Measurements from ENCODE around the gene ELP4.
"Not testable (repeated sequence)": the region's sequence is repeated elsewhere in the genome, so short reads cannot be mapped to it uniquely, and the experiment has no call there.

Gene ELP4

GRCh38 chr11:31711137-31711536 is 201.6 kb downstream of the ELP4 start:
- Histone ChIP-seq H3K9ac (ENCODE audit: low read length) (no peak overlapping the region), H3K27me3 (ENCODE audit: control insufficient read depth in 1 of 2, insufficient read depth in 2 of 2, low read length in 2 of 2) (no peaks in the 10 kb centered on the region), H3K4me3 (ENCODE audit: low read depth in 1 of 2, low read length in 2 of 2) (no peak overlapping the region), H3K9me3 (ENCODE audit: low read length) (no peaks in the 10 kb centered on the region), H3K27ac (ENCODE audit: low read depth, low read length) (no peak overlapping the region), H3K4me1 (ENCODE audit: insufficient read depth, low read length) (no peaks in the 10 kb centered on the region), H3K36me3 (ENCODE audit: insufficient read depth, low read length) (no peaks in the 10 kb centered on the region)

GRCh38 chr11:31712851-31713250 is 203.3 kb downstream of the ELP4 start:
- no peak overlapping the region for H3K4me3 ChIP-seq (ENCODE audit: low read depth in 1 of 2, low read length in 2 of 2)
- H3K27me3 ChIP-seq (ENCODE audit: control insufficient read depth in 1 of 2, insufficient read depth in 2 of 2, low read length in 2 of 2), result no peaks in the 10 kb centered on the region
- H3K9ac ChIP-seq (ENCODE audit: low read length), result no peak overlapping the region
- no peaks in the 10 kb centered on the region for H3K9me3 ChIP-seq (ENCODE audit: low read length)
- H3K4me1 ChIP-seq (ENCODE audit: insufficient read depth, low read length), result no peaks in the 10 kb centered on the region
- H3K27ac ChIP-seq (ENCODE audit: low read depth, low read length), result no peak overlapping the region
- H3K36me3 ChIP-seq (ENCODE audit: insufficient read depth, low read length), result no peaks in the 10 kb centered on the region

GRCh38 chr11:31714840-31715239 is 205.3 kb downstream of the ELP4 start:
- Histone ChIP-seq H3K9ac (ENCODE audit: low read length) (no peak overlapping the region), H3K4me1 (ENCODE audit: insufficient read depth, low read length) (no peaks in the 10 kb centered on the region), H3K27me3 (ENCODE audit: control insufficient read depth in 1 of 2, insufficient read depth in 2 of 2, low read length in 2 of 2) (no peaks in the 10 kb centered on the region), H3K9me3 (ENCODE audit: low read length) (no peaks in the 10 kb centered on the region), H3K4me3 (ENCODE audit: low read depth in 1 of 2, low read length in 2 of 2) (no peak overlapping the region), H3K36me3 (ENCODE audit: insufficient read depth, low read length) (no peaks in the 10 kb centered on the region), H3K27ac (ENCODE audit: low read depth, low read length) (no peak overlapping the region)

- Histone ChIP-seq H3K27me3 (ENCODE audit: control insufficient read depth in 1 of 2, insufficient read depth in 2 of 2, low read length in 2 of 2) (no peaks in the 10 kb centered on the region), H3K9ac (ENCODE audit: low read length) (no peak overlapping the region), H3K27ac (ENCODE audit: low read depth, low read length) (no peak overlapping the region), H3K9me3 (ENCODE audit: low read length) (no peaks in the 10 kb centered on the region), H3K36me3 (ENCODE audit: insufficient read depth, low read length) (no peaks in the 10 kb centered on the region), H3K4me1 (ENCODE audit: insufficient read depth, low read length) (no peaks in the 10 kb centered on the region), H3K4me3 (ENCODE audit: low read depth in 1 of 2, low read length in 2 of 2) (no peak overlapping the region)
Measured at GRCh38 chr11:31720225-31720624, 210.7 kb downstream of the ELP4 start.

GRCh38 chr11:31720671-31721365 is 211.3 kb downstream of the ELP4 start:
- H3K27ac ChIP-seq (ENCODE audit: low read depth, low read length), result no peak overlapping the region
- H3K9ac ChIP-seq (ENCODE audit: low read length), result no peak overlapping the region
- H3K9me3 ChIP-seq (ENCODE audit: low read length), result no peaks in the 10 kb centered on the region
- H3K36me3 ChIP-seq (ENCODE audit: insufficient read depth, low read length), result no peaks in the 10 kb centered on the region
- no peaks in the 10 kb centered on the region for H3K27me3 ChIP-seq (ENCODE audit: control insufficient read depth in 1 of 2, insufficient read depth in 2 of 2, low read length in 2 of 2)
- H3K4me1 ChIP-seq (ENCODE audit: insufficient read depth, low read length), result no peaks in the 10 kb centered on the region
- no peak overlapping the region for H3K4me3 ChIP-seq (ENCODE audit: low read depth in 1 of 2, low read length in 2 of 2)

GRCh38 chr11:31722754-31723153 is 213.2 kb downstream of the ELP4 start:
- no peaks in the 10 kb centered on the region for H3K36me3 ChIP-seq (ENCODE audit: insufficient read depth, low read length)
- no peak overlapping the region for H3K4me3 ChIP-seq (ENCODE audit: low read depth in 1 of 2, low read length in 2 of 2)
- H3K9ac ChIP-seq (ENCODE audit: low read length), result no peak overlapping the region
- no peaks in the 10 kb centered on the region for H3K9me3 ChIP-seq (ENCODE audit: low read length)
- no peak overlapping the region for H3K27ac ChIP-seq (ENCODE audit: low read depth, low read length)
- H3K27me3 ChIP-seq (ENCODE audit: control insufficient read depth in 1 of 2, insufficient read depth in 2 of 2, low read length in 2 of 2), result no peaks in the 10 kb centered on the region
- no peaks in the 10 kb centered on the region for H3K4me1 ChIP-seq (ENCODE audit: insufficient read depth, low read length)

- no peak overlapping the region for H3K27ac ChIP-seq (ENCODE audit: low read depth, low read length)
- no peak overlapping the region for H3K9ac ChIP-seq (ENCODE audit: low read length)
- H3K9me3 ChIP-seq (ENCODE audit: low read length), result no peaks in the 10 kb centered on the region
- no peak overlapping the region for H3K4me3 ChIP-seq (ENCODE audit: low read depth in 1 of 2, low read length in 2 of 2)
- no peaks in the 10 kb centered on the region for H3K36me3 ChIP-seq (ENCODE audit: insufficient read depth, low read length)
- no peaks in the 10 kb centered on the region for H3K27me3 ChIP-seq (ENCODE audit: control insufficient read depth in 1 of 2, insufficient read depth in 2 of 2, low read length in 2 of 2)
- no peaks in the 10 kb centered on the region for H3K4me1 ChIP-seq (ENCODE audit: insufficient read depth, low read length)
Measured at GRCh38 chr11:31725176-31725575, 215.6 kb downstream of the ELP4 start.

- no peaks in the 10 kb centered on the region for H3K4me1 ChIP-seq (ENCODE audit: insufficient read depth, low read length)
- H3K9ac ChIP-seq (ENCODE audit: low read length), result no peak overlapping the region
- H3K27me3 ChIP-seq (ENCODE audit: control insufficient read depth in 1 of 2, insufficient read depth in 2 of 2, low read length in 2 of 2), result no peaks in the 10 kb centered on the region
- no peaks in the 10 kb centered on the region for H3K36me3 ChIP-seq (ENCODE audit: insufficient read depth, low read length)
- H3K27ac ChIP-seq (ENCODE audit: low read depth, low read length), result no peak overlapping the region
- H3K4me3 ChIP-seq (ENCODE audit: low read depth in 1 of 2, low read length in 2 of 2), result no peak overlapping the region
- H3K9me3 ChIP-seq (ENCODE audit: low read length), result no peaks in the 10 kb centered on the region
Measured at GRCh38 chr11:31728432-31728831, 218.9 kb downstream of the ELP4 start.

GRCh38 chr11:31740131-31740530 is 230.6 kb downstream of the ELP4 start:
- no peaks in the 10 kb centered on the region for H3K27me3 ChIP-seq (ENCODE audit: control insufficient read depth in 1 of 2, insufficient read depth in 2 of 2, low read length in 2 of 2)
- H3K9ac ChIP-seq (ENCODE audit: low read length), result no peak overlapping the region
- no peak overlapping the region for H3K27ac ChIP-seq (ENCODE audit: low read depth, low read length)
- H3K4me3 ChIP-seq (ENCODE audit: low read depth in 1 of 2, low read length in 2 of 2), result no peak overlapping the region
- no peaks in the 10 kb centered on the region for H3K9me3 ChIP-seq (ENCODE audit: low read length)
- no peaks in the 10 kb centered on the region for H3K4me1 ChIP-seq (ENCODE audit: insufficient read depth, low read length)
- H3K36me3 ChIP-seq (ENCODE audit: insufficient read depth, low read length), result no peaks in the 10 kb centered on the region

GRCh38 chr11:31740731-31741368 is 231.3 kb downstream of the ELP4 start:
- H3K36me3 ChIP-seq (ENCODE audit: insufficient read depth, low read length); H3K27me3 ChIP-seq (ENCODE audit: control insufficient read depth in 1 of 2, insufficient read depth in 2 of 2, low read length in 2 of 2); H3K9ac ChIP-seq (ENCODE audit: low read length); H3K4me1 ChIP-seq (ENCODE audit: insufficient read depth, low read length); H3K27ac ChIP-seq (ENCODE audit: low read depth, low read length); H3K4me3 ChIP-seq (ENCODE audit: low read depth in 1 of 2, low read length in 2 of 2); H3K9me3 ChIP-seq (ENCODE audit: low read length): not testable (repeated sequence)

GRCh38 chr11:31747581-31747980 is 238.0 kb downstream of the ELP4 start:
- H3K36me3 ChIP-seq (ENCODE audit: insufficient read depth, low read length), result no peaks in the 10 kb centered on the region
- H3K27ac ChIP-seq (ENCODE audit: low read depth, low read length), result no peak overlapping the region
- no peak overlapping the region for H3K4me3 ChIP-seq (ENCODE audit: low read depth in 1 of 2, low read length in 2 of 2)
- H3K9me3 ChIP-seq (ENCODE audit: low read length), result no peaks in the 10 kb centered on the region
- H3K4me1 ChIP-seq (ENCODE audit: insufficient read depth, low read length), result no peaks in the 10 kb centered on the region
- H3K9ac ChIP-seq (ENCODE audit: low read length), result no peak overlapping the region
- H3K27me3 ChIP-seq (ENCODE audit: control insufficient read depth in 1 of 2, insufficient read depth in 2 of 2, low read length in 2 of 2), result no peaks in the 10 kb centered on the region

GRCh38 chr11:31757260-31757835 is 247.8 kb downstream of the ELP4 start:
- Histone ChIP-seq H3K27ac (ENCODE audit: low read depth, low read length) (no peak overlapping the region), H3K27me3 (ENCODE audit: control insufficient read depth in 1 of 2, insufficient read depth in 2 of 2, low read length in 2 of 2) (no peaks in the 10 kb centered on the region), H3K9ac (ENCODE audit: low read length) (no peak overlapping the region), H3K36me3 (ENCODE audit: insufficient read depth, low read length) (no peaks in the 10 kb centered on the region), H3K9me3 (ENCODE audit: low read length) (no peaks in the 10 kb centered on the region), H3K4me1 (ENCODE audit: insufficient read depth, low read length) (no peaks in the 10 kb centered on the region), H3K4me3 (ENCODE audit: low read depth in 1 of 2, low read length in 2 of 2) (no peak overlapping the region)
